Smooth muscle cell of the brain vasculature (primary cell): ENCODE measurements around the gene NELFB.

Experiments
- DNase-seq: peaks from one replicate; pipeline ENCODE4 v3.0.0-alpha.2; 2012; ENCODE audit warnings: low read depth, low spot score

The NELFB gene

GRCh38 chr9:137303151-137303892, 48.2 kb downstream of the NELFB start:
- DNase-seq, result no peak

- no peak for DNase-seq
Measured at GRCh38 chr9:137303893-137304382, 48.8 kb downstream of the NELFB start.

GRCh38 chr9:137304383-137305059, 49.4 kb downstream of the NELFB start:
- no peak for DNase-seq

- DNase-seq, result no peak
Measured at GRCh38 chr9:137305060-137305797, 50.1 kb downstream of the NELFB start.

GRCh38 chr9:137305798-137306065, 50.6 kb downstream of the NELFB start:
- DNase-seq, result no peak

- no peak for DNase-seq
Measured at GRCh38 chr9:137306066-137306849, 51.1 kb downstream of the NELFB start.

GRCh38 chr9:137306850-137307254, 51.7 kb downstream of the NELFB start:
- DNase-seq, result no peak

GRCh38 chr9:137307255-137308056, 52.3 kb downstream of the NELFB start:
- DNase-seq, result no peak

GRCh38 chr9:137308057-137308619, 53.0 kb downstream of the NELFB start:
- no peak for DNase-seq

- no peak for DNase-seq
Measured at GRCh38 chr9:137309368-137310188, 54.5 kb downstream of the NELFB start.

- no peak for DNase-seq
Measured at GRCh38 chr9:137310189-137311052, 55.3 kb downstream of the NELFB start.

GRCh38 chr9:137311171-137311985, 56.3 kb downstream of the NELFB start:
- no peak for DNase-seq

- DNase-seq, result no peak
Measured at GRCh38 chr9:137311986-137312851, 57.1 kb downstream of the NELFB start.

GRCh38 chr9:137312852-137313325, 57.8 kb downstream of the NELFB start:
- DNase-seq, result no peak

- DNase-seq, result no peak
Measured at GRCh38 chr9:137313326-137313936, 58.3 kb downstream of the NELFB start.

GRCh38 chr9:137313956-137314560, 58.9 kb downstream of the NELFB start:
- DNase-seq, result no peak
